Testis (tissue), 2 donors: ENCODE measurements around the gene KLHL26.

ENCODE experiments used
- CTCF ChIP-seq, 3 experiments: fragments of 450-650 bp in 2 of 3; fragments of 200-600 bp in 1 of 3; sonication (generic) in 1 of 3; IDR thresholded peaks; one replicate each; pipeline ENCODE4 v1.5.1; 2016 to 2019; ENCODE audit warnings: antibody characterized with exemption in 3 of 3, mild to moderate bottlenecking in 2 of 3, moderate library complexity in 1 of 3
- POLR2A ChIP-seq: fragments of 450-650 bp; IDR thresholded peaks from one replicate; pipeline ENCODE4 v1.6.1; 2017; ENCODE audit warnings: antibody characterized with exemption, mild to moderate bottlenecking, moderate library complexity

DNA sequence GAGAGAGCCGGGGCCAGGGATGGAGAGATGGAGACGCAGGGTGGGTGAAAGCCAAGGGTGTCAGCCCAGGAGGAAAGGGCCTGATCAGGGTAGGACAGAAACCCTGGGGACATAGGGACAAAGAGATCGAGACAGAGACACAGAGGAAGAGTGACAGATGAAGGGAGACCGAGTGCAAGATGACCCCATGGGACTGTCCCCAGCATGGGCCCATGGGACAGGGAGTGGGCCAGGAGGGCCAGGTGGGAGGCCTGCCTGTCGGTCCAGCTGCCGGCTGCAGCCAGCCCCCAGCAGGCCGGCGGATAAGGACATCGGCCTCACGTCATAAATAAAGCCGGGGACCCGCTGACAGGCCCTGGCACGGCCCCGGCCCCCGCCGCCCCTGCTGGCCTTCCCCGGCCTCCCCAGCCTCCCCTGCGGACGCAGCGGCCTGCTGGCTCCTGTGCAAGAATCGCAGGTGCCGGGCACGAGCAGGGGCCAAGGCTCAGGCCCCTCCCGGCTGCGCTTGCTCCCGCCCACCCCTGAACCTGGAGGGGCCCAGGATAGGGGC lies 41.9 kb upstream of the KLHL26 start:
- TF ChIP-seq CTCF (IDR thresholded peaks at IDR 0.05) (no peak), POLR2A (no peak)
